HepG2 (cell line): Measurements from ENCODE around the gene FAM131C. TPM values are rescaled to one million over a fixed set of nuclear protein-coding genes. Genes with fewer than 3 reads are reported as not detected.

Source experiments
- ATF6 ChIP-seq: sonication (generic); formaldehyde crosslinking; conservative IDR thresholded peaks from 2 replicates; pipeline ENCODE4 v1.4.0; 2020; ENCODE audit warnings: missing genetic modification reagents
- CREM ChIP-seq, 2 experiments: sonication (generic) in 1 of 2; formaldehyde crosslinking in 1 of 2; IDR thresholded peaks; 2 replicates each; pipeline versions ENCODE4 v1.4.0 to v1.6.1; 2016 to 2020; ENCODE audit warnings: antibody characterized with exemption in 1 of 2, mild to moderate bottlenecking in 1 of 2, missing genetic modification reagents in 1 of 2
- ELF3 ChIP-seq: IDR thresholded peaks from 2 replicates; pipeline ENCODE4 v1.6.1; 2016; ENCODE audit warnings: missing genetic modification reagents, missing compliant biosample characterization
- GFI1 ChIP-seq: sonication (generic); formaldehyde crosslinking; IDR thresholded peaks from 2 replicates; pipeline ENCODE4 v1.5.0; 2020; ENCODE audit warnings: missing genetic modification reagents, mild to moderate bottlenecking, borderline replicate concordance
- HMG20B ChIP-seq: conservative IDR thresholded peaks from 2 replicates; pipeline ENCODE4 v1.6.1; 2016; ENCODE audit warnings: missing genetic modification reagents, missing compliant biosample characterization
- MZF1 ChIP-seq: sonication (generic); formaldehyde crosslinking; IDR thresholded peaks from 2 replicates; pipeline ENCODE4 v1.8.1; 2023; ENCODE audit warnings: mild to moderate bottlenecking, missing genetic modification reagents, borderline replicate concordance
- SIN3B ChIP-seq: fragments of 150-350 bp; IDR thresholded peaks from 2 replicates; pipeline ENCODE4 v1.6.1; 2014; ENCODE audit warnings: low read length
- SP4 ChIP-seq: sonication (generic); formaldehyde crosslinking; IDR thresholded peaks from 2 replicates; pipeline ENCODE4 v1.8.1; 2023; ENCODE audit warnings: mild to moderate bottlenecking, missing genetic modification reagents
- TSC22D2 ChIP-seq: sonication (generic); formaldehyde crosslinking; IDR thresholded peaks from 2 replicates; pipeline ENCODE4 v1.5.1; 2020; ENCODE audit warnings: missing genetic modification reagents, mild to moderate bottlenecking, borderline replicate concordance
- ZFY ChIP-seq: sonication (generic); formaldehyde crosslinking; IDR thresholded peaks from 2 replicates; pipeline ENCODE4 v1.4.0; 2020; ENCODE audit warnings: missing genetic modification reagents
- ZNF180 ChIP-seq: sonication (generic); formaldehyde crosslinking; IDR thresholded peaks from 2 replicates; pipeline ENCODE4 v1.4.0; 2020; ENCODE audit warnings: low read depth, missing genetic modification reagents, borderline replicate concordance
- ZNF780A ChIP-seq: sonication (generic); formaldehyde crosslinking; IDR thresholded peaks from 2 replicates; pipeline ENCODE4 v1.8.0; 2022; ENCODE audit warnings: mild to moderate bottlenecking, missing genetic modification reagents, moderate library complexity
- ZNF891 ChIP-seq: sonication (generic); formaldehyde crosslinking; IDR thresholded peaks from 2 replicates; pipeline ENCODE4 v1.5.0; 2020; ENCODE audit warnings: mild to moderate bottlenecking, missing genetic modification reagents
- polyA plus RNA-seq, 8 experiments: library from polyadenylated mRNA; depleted of rRNA in 3 of 8; stranded (reverse) in 7 of 8; unstranded in 1 of 8; fragments of >200 nt; fragmentation: Illumina TruSeq in 4 of 8; extraction: Trizol in 4 of 8; gene quantifications; 2 replicates each; pipeline versions ENCODE4 v1.2.1 to v1.2.3, GENCODE V29; 2011 to 2016; ENCODE audit warnings: low read depth in 4 of 8, missing spikeins in 1 of 8, mixed read lengths in 1 of 8; ENCODE audit not compliant: insufficient read depth in 1 of 8
- total RNA-seq, 5 experiments: library from RNA; depleted of rRNA; stranded (reverse); fragments of >200 nt; fragmentation: Illumina TruSeq; extraction: Trizol; gene quantifications; 2 replicates each; pipeline ENCODE4 v1.2.3, GENCODE V29; 2016; ENCODE audit warnings: low read depth in 1 of 5
- TF ChIP-seq, protein P1 (sequence below): sonication (generic); formaldehyde crosslinking; IDR thresholded peaks from 2 replicates; pipeline ENCODE4 v1.4.0; 2020; ENCODE audit warnings: missing genetic modification reagents
- TF ChIP-seq, protein P2 (sequence below): sonication (generic); formaldehyde crosslinking; IDR thresholded peaks from 2 replicates; pipeline ENCODE4 v1.4.0; 2020; ENCODE audit warnings: missing genetic modification reagents, borderline replicate concordance
- TF ChIP-seq, protein P3 (sequence below): IDR thresholded peaks from 2 replicates; pipeline ENCODE4 v1.4.0; 2020; ENCODE audit warnings: mild to moderate bottlenecking, missing genetic modification reagents

The FAM131C gene
- total and polyA plus RNA-seq, 2 of the 13 experiments (the other 11 are each of a cell fraction or from before 2014, with no cell fraction given) = 0.07 TPM; not detected in 1

- TF ChIP-seq, protein P1, sequence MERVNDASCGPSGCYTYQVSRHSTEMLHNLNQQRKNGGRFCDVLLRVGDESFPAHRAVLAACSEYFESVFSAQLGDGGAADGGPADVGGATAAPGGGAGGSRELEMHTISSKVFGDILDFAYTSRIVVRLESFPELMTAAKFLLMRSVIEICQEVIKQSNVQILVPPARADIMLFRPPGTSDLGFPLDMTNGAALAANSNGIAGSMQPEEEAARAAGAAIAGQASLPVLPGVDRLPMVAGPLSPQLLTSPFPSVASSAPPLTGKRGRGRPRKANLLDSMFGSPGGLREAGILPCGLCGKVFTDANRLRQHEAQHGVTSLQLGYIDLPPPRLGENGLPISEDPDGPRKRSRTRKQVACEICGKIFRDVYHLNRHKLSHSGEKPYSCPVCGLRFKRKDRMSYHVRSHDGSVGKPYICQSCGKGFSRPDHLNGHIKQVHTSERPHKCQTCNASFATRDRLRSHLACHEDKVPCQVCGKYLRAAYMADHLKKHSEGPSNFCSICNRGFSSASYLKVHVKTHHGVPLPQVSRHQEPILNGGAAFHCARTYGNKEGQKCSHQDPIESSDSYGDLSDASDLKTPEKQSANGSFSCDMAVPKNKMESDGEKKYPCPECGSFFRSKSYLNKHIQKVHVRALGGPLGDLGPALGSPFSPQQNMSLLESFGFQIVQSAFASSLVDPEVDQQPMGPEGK = peak; percentile 38; the same call in 1 of the 2 replicates
- peak; percentile 53; the same call in 1 of the 2 replicates for TF ChIP-seq ZFY (CRISPR knock-in tag)
- TF ChIP-seq GFI1 (CRISPR knock-in tag) = 0 out of 2 replicates have a peak, but pooled peaks have one; percentile 35
- no peak for TF ChIP-seq ATF6 (CRISPR knock-in tag)
- TF ChIP-seq CREM (IDR thresholded peaks at IDR 0.05) = no peak
- TF ChIP-seq CREM (CRISPR knock-in tag; IDR thresholded peaks at IDR 0.05) = no peak
- no peak for TF ChIP-seq ZNF780A (CRISPR knock-in tag)
- TF ChIP-seq MZF1 (CRISPR knock-in tag) = no peak
- TF ChIP-seq, protein P2, sequence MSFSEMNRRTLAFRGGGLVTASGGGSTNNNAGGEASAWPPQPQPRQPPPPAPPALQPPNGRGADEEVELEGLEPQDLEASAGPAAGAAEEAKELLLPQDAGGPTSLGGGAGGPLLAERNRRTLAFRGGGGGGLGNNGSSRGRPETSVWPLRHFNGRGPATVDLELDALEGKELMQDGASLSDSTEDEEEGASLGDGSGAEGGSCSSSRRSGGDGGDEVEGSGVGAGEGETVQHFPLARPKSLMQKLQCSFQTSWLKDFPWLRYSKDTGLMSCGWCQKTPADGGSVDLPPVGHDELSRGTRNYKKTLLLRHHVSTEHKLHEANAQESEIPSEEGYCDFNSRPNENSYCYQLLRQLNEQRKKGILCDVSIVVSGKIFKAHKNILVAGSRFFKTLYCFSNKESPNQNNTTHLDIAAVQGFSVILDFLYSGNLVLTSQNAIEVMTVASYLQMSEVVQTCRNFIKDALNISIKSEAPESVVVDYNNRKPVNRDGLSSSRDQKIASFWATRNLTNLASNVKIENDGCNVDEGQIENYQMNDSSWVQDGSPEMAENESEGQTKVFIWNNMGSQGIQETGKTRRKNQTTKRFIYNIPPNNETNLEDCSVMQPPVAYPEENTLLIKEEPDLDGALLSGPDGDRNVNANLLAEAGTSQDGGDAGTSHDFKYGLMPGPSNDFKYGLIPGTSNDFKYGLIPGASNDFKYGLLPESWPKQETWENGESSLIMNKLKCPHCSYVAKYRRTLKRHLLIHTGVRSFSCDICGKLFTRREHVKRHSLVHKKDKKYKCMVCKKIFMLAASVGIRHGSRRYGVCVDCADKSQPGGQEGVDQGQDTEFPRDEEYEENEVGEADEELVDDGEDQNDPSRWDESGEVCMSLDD (CRISPR knock-in tag) = no peak
- TF ChIP-seq SP4 (CRISPR knock-in tag) = no peak
- no peak for TF ChIP-seq ELF3 (CRISPR knock-in tag)
- TF ChIP-seq, protein P3, sequence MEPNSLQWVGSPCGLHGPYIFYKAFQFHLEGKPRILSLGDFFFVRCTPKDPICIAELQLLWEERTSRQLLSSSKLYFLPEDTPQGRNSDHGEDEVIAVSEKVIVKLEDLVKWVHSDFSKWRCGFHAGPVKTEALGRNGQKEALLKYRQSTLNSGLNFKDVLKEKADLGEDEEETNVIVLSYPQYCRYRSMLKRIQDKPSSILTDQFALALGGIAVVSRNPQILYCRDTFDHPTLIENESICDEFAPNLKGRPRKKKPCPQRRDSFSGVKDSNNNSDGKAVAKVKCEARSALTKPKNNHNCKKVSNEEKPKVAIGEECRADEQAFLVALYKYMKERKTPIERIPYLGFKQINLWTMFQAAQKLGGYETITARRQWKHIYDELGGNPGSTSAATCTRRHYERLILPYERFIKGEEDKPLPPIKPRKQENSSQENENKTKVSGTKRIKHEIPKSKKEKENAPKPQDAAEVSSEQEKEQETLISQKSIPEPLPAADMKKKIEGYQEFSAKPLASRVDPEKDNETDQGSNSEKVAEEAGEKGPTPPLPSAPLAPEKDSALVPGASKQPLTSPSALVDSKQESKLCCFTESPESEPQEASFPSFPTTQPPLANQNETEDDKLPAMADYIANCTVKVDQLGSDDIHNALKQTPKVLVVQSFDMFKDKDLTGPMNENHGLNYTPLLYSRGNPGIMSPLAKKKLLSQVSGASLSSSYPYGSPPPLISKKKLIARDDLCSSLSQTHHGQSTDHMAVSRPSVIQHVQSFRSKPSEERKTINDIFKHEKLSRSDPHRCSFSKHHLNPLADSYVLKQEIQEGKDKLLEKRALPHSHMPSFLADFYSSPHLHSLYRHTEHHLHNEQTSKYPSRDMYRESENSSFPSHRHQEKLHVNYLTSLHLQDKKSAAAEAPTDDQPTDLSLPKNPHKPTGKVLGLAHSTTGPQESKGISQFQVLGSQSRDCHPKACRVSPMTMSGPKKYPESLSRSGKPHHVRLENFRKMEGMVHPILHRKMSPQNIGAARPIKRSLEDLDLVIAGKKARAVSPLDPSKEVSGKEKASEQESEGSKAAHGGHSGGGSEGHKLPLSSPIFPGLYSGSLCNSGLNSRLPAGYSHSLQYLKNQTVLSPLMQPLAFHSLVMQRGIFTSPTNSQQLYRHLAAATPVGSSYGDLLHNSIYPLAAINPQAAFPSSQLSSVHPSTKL (CRISPR knock-in tag) = no peak
- TF ChIP-seq SIN3B = no peak
- TF ChIP-seq TSC22D2 (CRISPR knock-in tag) = no peak
- TF ChIP-seq ZNF180 (CRISPR knock-in tag) = no peak
- TF ChIP-seq ZNF891 = no peak
- TF ChIP-seq HMG20B = no peak
Measured at GRCh38 chr1:16014509-16015482, 58.7 kb downstream of the FAM131C start (continued).
